HEK293T (cell line): ENCODE results near the gene PWWP2A.

Experiments used
- CTCF ChIA-PET: fragments of 350-600 bp; formaldehyde crosslinking; extraction: SDS; loops from one replicate; lab custom pipeline; 2021; ENCODE audit warnings: antibody characterized with exemption, inconsistent platforms; lab: Yijun Ruan, JAX
- POLR2A ChIA-PET: fragments of 350-600 bp; formaldehyde crosslinking; extraction: SDS; loops from one replicate; lab custom pipeline; 2020; ENCODE audit warnings: antibody characterized with exemption, inconsistent platforms; lab: Yijun Ruan, JAX
- DNase-seq: peaks from one replicate; pipeline ENCODE4 v3.0.0; 2012; ENCODE audit warnings: mixed read lengths; ENCODE audit errors: extremely low spot score
- ARNT ChIP-seq: fragments of 450-650 bp; IDR thresholded peaks from 2 replicates; pipeline ENCODE4 v1.6.1; 2017; ENCODE audit warnings: mild to moderate bottlenecking
- BHLHE40 ChIP-seq: fragments of 450-650 bp; IDR thresholded peaks from 2 replicates; pipeline ENCODE4 v1.6.1; 2016; ENCODE audit warnings: mild to moderate bottlenecking, moderate library complexity, borderline replicate concordance
- CTBP1 ChIP-seq: fragments of 450-650 bp; IDR thresholded peaks from 2 replicates; pipeline ENCODE4 v1.6.1; 2016; ENCODE audit warnings: borderline replicate concordance
- ELF4 ChIP-seq: fragments of 450-650 bp; IDR thresholded peaks from 2 replicates; pipeline ENCODE4 v1.6.1; 2017; ENCODE audit warnings: antibody characterized with exemption
- FOXA1 ChIP-seq: fragments of 450-650 bp; IDR thresholded peaks from 2 replicates; pipeline ENCODE4 v1.6.1; 2016; ENCODE audit warnings: mild to moderate bottlenecking
- FOXK2 ChIP-seq: fragments of 450-650 bp; IDR thresholded peaks from 2 replicates; pipeline ENCODE4 v1.6.1; 2016; ENCODE audit warnings: mild to moderate bottlenecking
- FOXM1 ChIP-seq: fragments of 450-650 bp; IDR thresholded peaks from 2 replicates; pipeline ENCODE4 v1.6.1; 2017; ENCODE audit warnings: mild to moderate bottlenecking, borderline replicate concordance
- HDGF ChIP-seq: fragments of 450-650 bp; IDR thresholded peaks from 2 replicates; pipeline ENCODE4 v1.6.1; 2017; ENCODE audit warnings: antibody characterized with exemption, borderline replicate concordance
- L3MBTL2 ChIP-seq: fragments of 450-650 bp; conservative IDR thresholded peaks from 2 replicates; pipeline ENCODE4 v1.6.1; 2016; ENCODE audit warnings: mild to moderate bottlenecking
- LEF1 ChIP-seq: fragments of 450-650 bp; IDR thresholded peaks from 2 replicates; pipeline ENCODE4 v1.6.1; 2017; ENCODE audit warnings: mild to moderate bottlenecking, borderline replicate concordance
- NFRKB ChIP-seq: fragments of 450-650 bp; IDR thresholded peaks from 2 replicates; pipeline ENCODE4 v1.6.1; 2016; ENCODE audit warnings: mild to moderate bottlenecking, moderate library complexity
- SP1 ChIP-seq: fragments of 450-650 bp; IDR thresholded peaks from 2 replicates; pipeline ENCODE4 v1.6.1; 2017
- SUZ12 ChIP-seq: fragments of 450-650 bp; IDR thresholded peaks from 2 replicates; pipeline ENCODE4 v1.6.1; 2016; ENCODE audit warnings: mild to moderate bottlenecking
- TARDBP ChIP-seq: fragments of 450-650 bp; IDR thresholded peaks from 2 replicates; pipeline ENCODE4 v1.6.1; 2016
- ZNF384 ChIP-seq: fragments of 450-650 bp; IDR thresholded peaks from 2 replicates; pipeline ENCODE4 v1.6.1; 2016
- TF ChIP-seq, protein P1 (sequence below): fragments of 450-650 bp; IDR thresholded peaks from 2 replicates; pipeline ENCODE4 v1.6.1; 2016

Gene PWWP2A

DNA sequence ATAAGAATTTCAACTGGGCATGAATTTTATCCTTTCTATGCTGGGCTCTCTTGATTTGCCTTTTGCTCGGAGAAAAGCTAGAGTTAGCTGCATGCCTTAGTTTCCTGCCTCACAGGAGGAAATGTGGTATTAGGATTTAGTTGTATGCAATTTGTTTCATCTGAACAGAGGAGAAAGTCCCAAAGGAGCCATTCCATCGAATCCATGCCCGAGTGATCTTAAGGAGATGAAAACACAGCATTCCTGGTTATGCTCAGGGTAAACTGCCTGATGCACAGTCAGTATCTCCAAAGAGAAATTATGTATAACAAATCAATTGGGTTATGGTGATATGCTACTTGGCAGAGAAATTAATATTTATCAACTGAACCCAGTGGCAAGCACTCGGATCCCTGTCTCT lies 59.2 kb downstream of the PWWP2A start:
- TF ChIP-seq HDGF (no peak), ZNF384 (no peak), NFRKB (no peak), FOXM1 (no peak), ELF4 (no peak), LEF1 (no peak), FOXK2 (no peak), BHLHE40 (no peak), TARDBP (no peak), L3MBTL2 (no peak), SUZ12 (no peak), ARNT (no peak), CTBP1 (no peak), FOXA1 (no peak)
- TF ChIP-seq, protein P1, sequence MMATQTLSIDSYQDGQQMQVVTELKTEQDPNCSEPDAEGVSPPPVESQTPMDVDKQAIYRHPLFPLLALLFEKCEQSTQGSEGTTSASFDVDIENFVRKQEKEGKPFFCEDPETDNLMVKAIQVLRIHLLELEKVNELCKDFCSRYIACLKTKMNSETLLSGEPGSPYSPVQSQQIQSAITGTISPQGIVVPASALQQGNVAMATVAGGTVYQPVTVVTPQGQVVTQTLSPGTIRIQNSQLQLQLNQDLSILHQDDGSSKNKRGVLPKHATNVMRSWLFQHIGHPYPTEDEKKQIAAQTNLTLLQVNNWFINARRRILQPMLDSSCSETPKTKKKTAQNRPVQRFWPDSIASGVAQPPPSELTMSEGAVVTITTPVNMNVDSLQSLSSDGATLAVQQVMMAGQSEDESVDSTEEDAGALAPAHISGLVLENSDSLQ: no peak
- ChIA-PET POLR2A (no interaction called here), CTCF (no interaction called here)
- no peak for DNase-seq

DNA sequence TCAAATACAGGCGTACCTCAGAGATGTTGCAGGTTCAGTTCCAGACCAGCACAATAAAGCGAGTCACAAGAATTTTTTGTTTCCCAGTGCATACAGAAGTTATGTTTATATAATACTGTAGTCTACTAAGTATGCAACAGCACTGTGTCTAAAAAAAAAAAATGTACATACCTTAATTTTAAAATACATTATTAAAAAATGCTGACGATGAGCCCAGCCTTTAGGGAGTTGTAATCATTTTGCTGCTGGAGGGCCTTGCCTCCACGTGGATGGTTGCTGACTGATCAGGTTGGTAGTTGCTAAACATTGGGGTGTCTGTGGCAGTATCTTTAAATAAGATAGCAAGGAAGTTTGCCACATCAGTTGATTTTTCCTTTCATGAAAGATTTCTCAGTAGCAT lies 62.0 kb downstream of the PWWP2A start:
- ChIA-PET CTCF (no interaction called here), POLR2A (no interaction called here)

GRCh38 chr5:160054831-160055230 lies 64.4 kb downstream of the PWWP2A start:
- ChIA-PET POLR2A (interaction anchor here (1.3 kb wide), 1 partner anchor 12 kb away, joined by 3 read pairs; no protein-coding TSS in a partner anchor), CTCF (interaction anchor here (0.8 to 1.6 kb wide), 3 partner anchors 26 to 282 kb away, joined by 3 to 4 read pairs (median 4); no protein-coding TSS in a partner anchor)
- TF ChIP-seq FOXK2 (no peak), CTBP1 (no peak), ARNT (no peak), NFRKB (no peak), ZNF384 (no peak), SUZ12 (no peak), BHLHE40 (no peak), ELF4 (no peak), L3MBTL2 (no peak), HDGF (no peak), SP1 (no peak), FOXA1 (no peak), TARDBP (no peak)
- TF ChIP-seq, protein P1: no peak
- no peak for DNase-seq

More for the DNA sequence above, 62.0 kb downstream of the PWWP2A start:
- no peak for DNase-seq
- TF ChIP-seq NFRKB: no peak
- TF ChIP-seq SUZ12: no peak
- no peak for TF ChIP-seq FOXA1
- TF ChIP-seq, protein P1: no peak
- TF ChIP-seq ZNF384: no peak
- no peak for TF ChIP-seq HDGF
- TF ChIP-seq SP1: no peak
- TF ChIP-seq FOXM1: no peak
- no peak for TF ChIP-seq BHLHE40
- TF ChIP-seq CTBP1: no peak
- TF ChIP-seq LEF1: no peak
- TF ChIP-seq ELF4: no peak
- TF ChIP-seq TARDBP: no peak
- TF ChIP-seq ARNT: no peak

DNA sequence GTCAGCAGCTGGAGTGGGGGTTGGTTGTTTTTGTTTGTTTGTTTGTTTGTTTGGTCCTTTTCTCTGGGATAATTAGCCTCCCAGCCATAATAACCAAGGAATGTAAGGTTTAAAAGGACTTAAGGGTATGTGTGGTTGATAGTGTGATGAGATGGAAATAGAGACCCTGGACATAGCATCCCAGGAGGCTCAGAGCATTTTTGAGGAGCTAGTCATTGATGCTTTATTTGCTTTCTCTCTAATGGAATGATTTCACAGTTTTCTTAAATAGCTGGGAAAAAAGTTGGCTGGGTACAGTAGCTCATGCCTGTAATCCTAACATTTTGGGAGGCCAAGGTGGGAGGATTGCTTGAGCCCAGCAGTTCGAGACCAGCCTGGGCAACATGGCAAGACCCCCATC lies 65.2 kb downstream of the PWWP2A start:
- POLR2A ChIA-PET: no interaction called here
- CTCF ChIA-PET: interaction anchor here (0.8 to 1.6 kb wide), 3 partner anchors 27 to 282 kb away, joined by 3 to 4 read pairs (median 3); no protein-coding TSS in a partner anchor
- no peak for DNase-seq
- TF ChIP-seq FOXM1 (no peak), LEF1 (no peak), NFRKB (no peak), ZNF384 (no peak), FOXK2 (no peak), HDGF (no peak), FOXA1 (no peak), CTBP1 (no peak)

- TF ChIP-seq ZNF384 (no peak), SUZ12 (no peak), ELF4 (no peak), FOXM1 (no peak), FOXA1 (no peak), L3MBTL2 (no peak), BHLHE40 (no peak), FOXK2 (no peak), TARDBP (no peak), NFRKB (no peak)
- TF ChIP-seq, protein P1: no peak
- ChIA-PET POLR2A (no interaction called here), CTCF (interaction anchor here (1.5 kb wide), 1 partner anchor 27 kb away, joined by 3 read pairs; no protein-coding TSS in a partner anchor)
- DNase-seq: no peak
Observed at GRCh38 chr5:160049099-160049498, 70.2 kb downstream of the PWWP2A start.
